ENCODE results near the gene LRRC74A.

The LRRC74A gene

GRCh38 chr14:76826122-76826521, at the start of gene LRRC74A:
Gene LRRC74A (plus strand): TSS chr14:76826408. CDS start chr14:76826698, 290 bp downstream.
- peak; percentile 18 for DNase-seq

GRCh38 chr14:76776428-76777251, 49.6 kb upstream of the LRRC74A start:
- no peak for DNase-seq

DNA sequence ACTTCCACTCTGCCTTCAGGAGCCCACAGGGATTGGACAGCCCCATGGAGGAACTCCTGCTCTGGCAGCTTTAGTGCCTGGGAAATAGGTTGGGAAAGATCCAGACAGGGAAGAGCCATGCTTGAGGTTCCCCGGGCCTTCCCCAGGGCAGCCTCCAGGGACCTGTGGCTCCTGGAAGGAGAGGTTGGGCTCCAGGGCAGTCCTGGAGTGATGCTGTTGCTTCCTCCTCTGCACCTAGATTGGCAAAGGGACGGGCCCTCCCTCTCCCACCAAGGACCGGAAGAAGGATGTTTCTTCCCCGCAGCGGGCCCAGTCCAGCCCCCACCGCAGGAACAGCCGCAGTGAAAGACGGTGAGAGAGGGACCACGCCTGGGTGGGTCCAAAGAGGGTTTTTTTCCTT, 48.5 kb upstream of the LRRC74A start:
- DNase-seq, result no peak

- DNase-seq, result no peak
Observed at GRCh38 chr14:76778546-76779215, 47.5 kb upstream of the LRRC74A start.

- no peak for DNase-seq
Observed at GRCh38 chr14:76779221-76780057, 46.8 kb upstream of the LRRC74A start.

GRCh38 chr14:76780058-76780345, 46.2 kb upstream of the LRRC74A start:
- DNase-seq, result no peak

DNA sequence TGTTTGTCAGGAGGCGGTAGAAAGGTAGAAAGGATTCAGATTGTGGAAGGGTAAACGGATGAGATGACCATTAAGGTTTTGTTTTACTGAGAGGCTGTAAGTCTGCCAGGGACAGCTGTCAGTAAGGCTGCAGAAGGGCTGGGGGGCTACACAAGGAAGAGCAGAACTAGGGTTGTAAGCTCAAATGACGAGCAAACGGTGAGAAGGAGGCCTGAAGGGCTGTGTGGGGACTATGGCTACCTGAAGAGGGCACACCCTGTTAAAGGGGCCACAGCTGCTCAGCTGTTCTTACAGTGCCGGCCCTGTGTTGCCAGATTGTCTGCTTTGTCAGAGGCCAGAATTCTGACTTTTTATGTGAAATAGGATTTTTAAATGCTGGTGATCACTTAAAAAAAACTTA, 45.8 kb upstream of the LRRC74A start:
- DNase-seq, result no peak

DNA sequence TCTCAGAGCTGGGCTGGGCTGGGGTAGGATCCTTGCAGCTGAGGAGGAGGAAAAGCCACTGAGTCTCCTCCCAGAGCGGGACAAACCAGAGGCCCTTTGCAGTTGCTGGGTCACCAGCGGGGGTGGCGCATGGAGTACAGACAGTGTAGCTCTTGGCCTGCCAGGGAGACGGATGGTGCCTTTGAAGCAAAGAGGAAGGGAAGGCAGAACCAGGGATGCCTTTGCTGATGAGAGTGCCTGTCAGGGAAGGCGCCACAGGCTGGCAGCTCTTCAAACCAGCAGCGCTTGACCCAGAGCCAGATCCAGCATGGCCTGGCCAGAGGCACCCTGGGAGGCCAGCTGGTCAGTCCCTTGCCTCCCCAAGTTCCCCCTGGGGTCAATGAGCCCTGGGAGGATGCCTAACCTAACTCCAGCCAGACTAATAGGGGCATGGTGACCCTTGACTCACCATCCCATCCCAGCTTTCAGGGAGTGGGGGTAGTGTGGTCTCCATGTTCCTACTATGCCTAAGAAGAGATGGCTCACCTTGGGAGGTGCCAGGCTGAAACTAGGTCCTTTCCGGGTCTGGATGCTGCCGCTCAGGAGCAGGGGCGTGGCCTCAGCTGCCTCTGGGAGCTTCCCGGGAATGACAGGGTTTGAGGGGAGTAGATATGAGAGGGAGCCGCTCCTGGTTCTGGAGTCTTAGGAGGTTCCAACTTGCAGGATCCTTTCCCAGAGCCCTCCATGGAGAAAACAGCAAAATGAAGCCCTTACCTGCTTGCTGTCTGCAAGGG, 45.1 kb upstream of the LRRC74A start:
- no peak for DNase-seq

DNA sequence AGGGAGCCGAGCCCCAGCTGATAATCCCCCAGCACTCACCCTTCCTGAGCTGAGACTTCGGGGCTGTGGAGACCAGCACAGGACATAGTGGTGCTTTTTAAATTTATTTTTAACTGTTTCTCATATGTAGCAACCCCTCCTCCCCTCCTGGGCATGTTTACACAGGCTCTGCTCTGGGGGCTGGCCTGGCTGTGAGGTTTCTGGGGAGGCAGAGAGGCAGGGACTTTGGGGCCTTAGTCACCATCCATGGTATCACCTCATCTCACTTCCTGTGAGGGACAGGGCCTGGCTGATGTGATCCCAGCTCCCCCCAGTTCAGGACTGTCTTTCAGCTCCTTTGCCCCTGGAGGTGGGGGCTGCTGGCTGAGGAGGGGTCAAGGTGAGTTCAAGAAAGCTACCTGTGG, 44.6 kb upstream of the LRRC74A start:
- no peak for DNase-seq

DNA sequence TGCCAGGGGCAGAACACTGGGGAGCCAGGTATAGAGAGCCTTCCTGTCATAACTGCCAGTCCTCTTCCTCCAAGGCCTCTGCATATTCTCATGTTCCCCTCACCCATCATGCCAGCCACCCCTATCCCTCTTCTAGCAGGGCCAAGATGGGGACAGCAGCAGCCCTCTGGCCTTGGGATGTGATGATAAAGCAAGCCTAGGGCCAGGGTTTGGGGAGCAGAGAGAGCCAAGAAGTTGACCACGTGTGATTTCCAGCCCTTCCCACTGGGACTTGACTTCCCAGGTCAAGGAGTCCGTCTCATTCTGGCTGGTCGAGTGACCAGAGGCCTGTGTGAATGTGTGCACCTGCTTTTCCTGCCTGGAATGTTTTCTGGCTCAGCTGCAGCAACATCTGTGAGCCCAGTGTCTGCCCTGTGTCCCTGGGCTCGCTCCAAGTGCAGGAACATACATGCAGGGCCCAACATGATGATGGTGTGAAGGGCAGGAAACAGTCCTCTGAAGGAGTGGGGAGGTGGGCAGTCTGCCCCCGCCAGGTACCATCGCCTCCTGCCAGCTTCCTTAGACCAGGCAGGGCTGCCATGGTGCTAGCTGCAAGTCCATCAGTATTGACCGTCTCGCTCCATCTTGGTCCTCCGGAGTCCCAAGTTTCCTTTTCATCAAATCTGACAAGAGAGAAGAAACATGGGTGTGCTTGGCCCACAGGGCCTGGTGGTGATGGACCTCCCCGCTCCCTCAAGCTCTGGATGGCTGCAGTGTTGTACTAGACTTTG, 43.9 kb upstream of the LRRC74A start:
- DNase-seq, result no peak

GRCh38 chr14:76782885-76783566, 43.2 kb upstream of the LRRC74A start:
- no peak for DNase-seq

GRCh38 chr14:76784266-76784874, 41.8 kb upstream of the LRRC74A start:
- DNase-seq, result no peak

- peak; percentile 21 for DNase-seq
Observed at GRCh38 chr14:76784881-76785280, 41.3 kb upstream of the LRRC74A start.

DNA sequence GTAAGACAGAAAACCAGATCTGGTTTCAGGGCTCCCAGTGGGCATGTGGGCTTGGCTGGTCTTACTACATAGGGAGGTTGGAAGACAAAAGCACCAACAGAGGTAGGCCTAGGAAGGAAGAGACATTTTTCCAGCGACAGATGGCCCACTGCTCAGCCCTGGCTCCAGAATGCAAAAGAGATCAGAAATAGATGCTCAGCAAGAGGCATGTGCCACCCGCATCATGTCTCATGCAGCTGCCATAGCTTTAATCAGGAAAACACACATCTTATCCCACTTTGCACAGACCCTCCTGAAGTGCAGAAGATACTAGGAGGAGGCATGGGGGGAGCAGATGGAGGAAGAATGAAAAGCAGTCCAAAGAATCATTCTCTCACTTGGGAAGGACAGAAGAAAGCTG, 39.6 kb upstream of the LRRC74A start:
- DNase-seq, result no peak

DNA sequence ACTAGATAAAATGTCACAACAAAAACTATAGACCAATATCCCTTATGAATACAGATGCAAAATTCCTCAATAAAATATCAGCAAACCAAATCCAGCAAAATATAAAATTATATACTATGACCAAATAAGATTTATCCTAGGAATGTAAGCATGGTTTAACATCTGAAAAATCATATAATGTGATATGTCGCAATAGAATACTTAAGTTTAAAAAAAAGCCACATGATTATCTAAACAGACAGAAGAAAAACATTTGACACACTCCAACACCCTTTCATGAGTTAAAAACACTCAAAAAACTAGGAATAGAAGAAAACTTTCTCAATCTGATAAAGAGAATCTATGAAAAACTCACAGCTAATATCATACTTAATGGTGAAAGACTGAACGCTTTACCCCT, 33.8 kb upstream of the LRRC74A start:
- no peak for DNase-seq

GRCh38 chr14:76793324-76793723, 32.9 kb upstream of the LRRC74A start:
- DNase-seq, result no peak

- no peak for DNase-seq
Observed at GRCh38 chr14:76793956-76794355, 32.3 kb upstream of the LRRC74A start.

GRCh38 chr14:76806446-76806845, 19.8 kb upstream of the LRRC74A start:
- no peak for DNase-seq

- DNase-seq, result no peak
Observed at GRCh38 chr14:76808011-76808410, 18.2 kb upstream of the LRRC74A start.

- no peak for DNase-seq
Observed at GRCh38 chr14:76808990-76809389, 17.2 kb upstream of the LRRC74A start.

DNA sequence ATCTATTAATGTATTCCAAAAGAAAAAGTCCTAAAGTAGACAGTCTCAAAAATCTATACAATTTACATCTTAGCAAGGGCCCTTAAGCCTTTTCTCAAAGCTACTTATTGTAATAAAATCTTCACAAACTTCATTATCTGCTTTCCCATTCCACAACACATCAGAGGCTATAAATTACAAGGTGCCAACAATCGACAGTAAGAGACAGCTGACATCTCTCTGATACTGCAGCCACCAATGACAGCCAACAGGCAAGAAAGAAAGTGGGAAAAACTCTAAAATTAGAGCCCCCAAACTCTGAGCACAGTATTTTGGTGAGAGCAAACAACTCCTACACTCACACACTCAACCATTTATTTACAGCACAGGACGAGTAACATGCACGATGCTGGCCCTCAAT, 15.7 kb upstream of the LRRC74A start:
- no peak for DNase-seq

Data from DMS79 treated with DMSO at 0.1 percent for 48 hours (cell line).